AG08396 (cell line): ENCODE data around the gene DDX47.
A peak's percentile ranks its signal among the peaks of the same experiment; 100 is the strongest.
"Not testable (repeated sequence)": the region's sequence is repeated elsewhere in the genome, so short reads cannot be mapped to it uniquely, and the experiment has no call there.

Source experiments
- DNase-seq: peaks from one replicate; pipeline ENCODE4 v3.0.0; 2012; ENCODE audit warnings: low spot score, mixed read lengths

DDX47 gene

DNA sequence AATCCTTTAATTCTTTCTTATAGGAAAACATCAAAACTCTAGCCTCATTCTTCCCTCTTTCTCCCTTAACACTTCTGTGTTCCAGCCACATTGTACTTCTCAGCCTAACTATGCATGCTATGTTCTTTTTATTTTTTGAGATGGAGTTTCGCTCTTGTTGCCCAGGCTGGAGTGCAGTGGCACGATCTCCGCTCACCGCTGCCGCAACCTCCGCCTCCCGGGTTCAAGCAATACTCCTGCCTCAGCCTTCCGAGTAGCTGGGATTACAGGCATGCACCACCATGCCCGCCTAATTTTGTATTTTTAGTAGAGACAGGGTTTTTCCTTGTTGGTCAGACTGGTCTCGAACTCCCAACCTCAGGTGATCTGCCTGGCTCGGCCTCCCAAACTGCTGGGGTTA lies 7.2 kb downstream of the DDX47 start:
- DNase-seq: not testable (repeated sequence)

DNA sequence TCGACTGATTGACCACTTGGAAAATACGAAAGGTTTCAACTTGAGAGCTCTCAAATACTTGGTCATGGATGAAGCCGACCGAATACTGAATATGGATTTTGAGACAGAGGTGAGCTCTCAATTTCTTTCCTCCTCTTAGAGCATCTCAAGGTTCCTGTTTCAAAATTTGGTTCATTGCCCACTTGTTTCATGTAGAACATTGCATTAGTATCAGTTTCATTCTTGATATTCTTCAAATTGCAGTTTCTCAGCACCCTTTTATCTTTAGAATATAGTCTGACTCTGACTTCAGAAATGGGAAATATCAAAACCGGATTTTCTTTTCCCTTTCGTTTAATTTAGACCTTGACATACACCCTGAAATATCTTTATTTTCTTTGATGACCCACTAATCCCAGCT lies 8.8 kb downstream of the DDX47 start:
- DNase-seq: no peak

DNA sequence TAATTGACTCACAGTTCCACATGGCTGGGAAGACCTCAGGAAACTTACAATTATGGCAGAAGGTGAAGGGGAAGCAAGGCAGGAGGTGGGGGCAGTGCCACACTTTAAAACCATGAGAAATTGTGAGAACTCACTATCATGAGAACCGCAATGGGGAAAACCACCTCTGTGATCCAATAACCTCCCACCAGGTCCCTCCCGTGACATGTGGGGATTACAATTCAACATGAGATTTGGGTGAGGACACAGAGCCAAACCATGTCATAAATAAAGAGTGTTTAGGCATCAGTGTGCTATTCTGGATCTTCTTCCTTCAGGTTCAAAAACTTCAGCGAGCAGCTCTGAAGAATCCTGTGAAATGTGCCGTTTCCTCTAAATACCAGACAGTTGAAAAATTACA lies 9.7 kb downstream of the DDX47 start:
- no peak for DNase-seq

DNA sequence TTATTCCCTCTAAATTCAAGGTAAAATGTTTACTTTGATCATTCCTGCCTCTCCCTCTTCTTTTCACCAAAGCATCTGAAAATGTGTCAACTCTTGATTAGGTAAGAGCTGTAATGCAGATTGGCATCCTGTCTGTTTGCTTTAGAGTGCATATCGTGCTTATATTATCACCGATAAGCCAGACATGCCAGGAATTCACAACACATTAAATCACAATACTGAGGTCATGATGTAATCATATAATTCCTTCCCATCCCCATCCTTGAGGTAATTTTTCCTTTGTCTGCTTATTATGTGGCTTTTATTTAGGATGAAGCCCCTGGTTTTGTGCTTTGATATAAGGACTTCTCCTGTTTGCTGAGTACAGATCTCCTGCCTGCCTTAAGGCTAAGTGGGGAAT lies 10.2 kb downstream of the DDX47 start:
- peak; percentile 37 for DNase-seq

DNA sequence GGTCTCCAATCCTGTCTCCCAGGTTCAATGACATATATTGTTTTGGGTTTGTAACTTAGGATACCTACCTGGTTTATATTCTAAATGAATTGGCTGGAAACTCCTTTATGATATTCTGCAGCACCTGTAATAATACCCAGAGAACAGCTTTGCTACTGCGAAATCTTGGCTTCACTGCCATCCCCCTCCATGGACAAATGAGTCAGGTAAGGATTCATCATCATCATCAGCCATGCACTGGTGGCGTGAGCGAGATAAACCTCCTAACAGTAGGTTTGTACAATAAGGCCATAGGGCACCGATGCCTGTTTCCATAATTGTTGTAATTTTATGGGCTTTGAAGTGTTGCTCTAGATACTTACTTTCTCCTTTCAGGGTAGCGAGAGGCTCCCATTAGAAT lies 10.7 kb downstream of the DDX47 start:
- no peak for DNase-seq

DNA sequence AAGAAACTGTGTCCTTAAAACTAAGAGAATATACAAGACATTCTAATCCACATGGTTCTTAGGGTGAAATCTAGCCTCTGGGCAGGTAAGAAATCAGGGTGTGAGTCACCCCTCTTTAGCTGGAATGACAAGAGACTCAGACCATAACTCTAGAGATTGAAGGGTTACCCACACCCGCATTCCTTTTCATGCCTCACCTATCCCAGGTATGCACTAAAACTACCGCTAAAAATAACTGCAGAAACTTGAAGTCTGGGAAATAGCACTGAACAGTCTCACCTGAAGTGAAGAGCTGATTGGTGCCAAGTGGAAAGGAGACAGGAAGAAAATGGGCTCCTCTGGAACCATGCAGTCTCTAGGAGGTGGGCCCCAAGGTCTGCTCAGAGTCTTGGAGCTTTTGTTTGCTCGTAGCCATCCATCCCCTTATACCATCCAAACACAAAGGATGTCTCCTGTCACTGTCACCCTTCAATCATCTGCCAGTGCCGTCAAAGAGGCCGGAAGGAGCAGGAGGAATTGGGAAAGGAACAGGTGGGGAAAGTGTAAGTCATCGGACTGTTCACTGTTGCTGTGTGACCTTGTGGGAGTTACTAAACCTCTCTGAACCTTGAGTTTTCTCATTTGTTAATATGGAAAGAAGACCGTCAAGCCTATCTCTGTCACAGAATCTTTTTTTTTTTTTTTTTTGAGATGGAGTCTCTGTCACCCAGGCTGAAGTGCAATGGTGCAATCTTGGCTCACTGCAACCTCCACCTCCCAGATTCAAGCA lies 22.4 kb downstream of the DDX47 start:
- DNase-seq: peak; percentile 29

DNA sequence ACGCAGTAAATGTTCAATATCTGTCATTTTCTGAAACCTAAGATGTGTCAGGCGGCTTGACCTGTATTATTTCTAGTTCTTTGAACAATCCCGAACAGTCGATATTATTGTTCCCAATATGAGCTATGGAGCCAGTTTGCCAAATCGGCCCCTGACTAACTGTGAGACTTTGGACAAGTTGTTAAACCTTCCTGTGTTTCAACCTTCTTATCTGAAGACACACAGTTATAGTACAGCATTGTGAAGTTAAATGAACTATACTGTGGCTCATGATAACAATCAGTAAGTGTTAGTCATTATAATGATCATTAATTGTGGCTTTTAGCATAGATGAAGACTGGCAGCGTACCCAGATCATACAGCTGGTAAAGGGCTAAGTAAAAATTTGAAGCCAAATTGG lies 23.4 kb downstream of the DDX47 start:
- no peak for DNase-seq

DNA sequence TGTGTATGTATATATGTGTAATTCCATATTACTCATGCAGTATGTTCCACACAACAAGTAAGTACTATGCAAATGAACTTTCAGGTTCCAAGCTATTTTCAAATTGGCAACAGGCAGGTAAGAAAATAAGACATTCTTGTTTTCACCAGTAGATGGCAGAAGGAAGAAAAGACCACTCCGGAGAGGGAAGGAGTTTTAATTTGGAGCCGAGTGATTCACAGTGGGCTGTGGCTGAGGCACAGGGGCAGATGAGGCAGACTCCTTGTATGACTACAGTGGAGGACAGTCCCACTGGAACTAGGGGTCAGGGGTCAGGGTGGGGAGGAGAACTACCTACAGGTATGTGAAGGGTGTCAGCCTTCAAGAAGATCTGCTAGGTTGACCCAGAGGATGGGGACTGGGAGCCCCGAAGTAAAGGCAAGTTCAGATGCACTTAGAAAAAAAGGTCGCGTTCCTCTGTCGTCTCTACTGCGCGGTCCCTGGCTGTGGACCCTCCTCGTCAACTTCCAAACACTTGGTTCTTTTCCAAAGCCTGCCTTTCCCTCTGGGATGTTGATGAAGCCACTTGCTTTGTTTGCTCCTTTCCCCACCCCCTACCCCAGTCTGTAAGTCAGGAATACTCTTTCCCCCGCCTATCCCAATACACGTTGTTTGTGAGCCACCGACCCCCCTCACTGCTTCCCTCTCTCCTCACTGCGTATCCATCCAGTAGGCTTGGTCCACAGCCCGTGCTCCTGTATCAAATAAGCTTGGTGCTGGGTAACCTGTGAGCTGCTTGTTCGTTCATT lies 24.1 kb downstream of the DDX47 start:
- peak; percentile 80 for DNase-seq

DNA sequence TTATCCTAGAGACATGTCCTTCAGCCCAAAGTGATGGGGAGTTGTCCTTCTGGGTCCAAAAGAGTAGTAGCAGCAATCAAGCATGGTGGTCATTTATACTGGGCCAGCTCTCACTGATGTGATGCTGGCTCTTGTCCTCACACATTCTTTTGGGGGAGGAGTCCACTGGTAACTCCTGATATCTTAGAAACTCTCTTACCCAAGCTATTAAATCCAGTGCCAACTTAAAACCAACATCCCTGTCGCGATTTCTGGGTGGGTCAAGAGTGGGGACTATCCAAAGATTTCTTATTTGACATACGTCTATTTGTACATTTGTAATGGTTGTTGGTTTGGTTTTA lies 24.6 kb downstream of the DDX47 start:
- no peak for DNase-seq

DNA sequence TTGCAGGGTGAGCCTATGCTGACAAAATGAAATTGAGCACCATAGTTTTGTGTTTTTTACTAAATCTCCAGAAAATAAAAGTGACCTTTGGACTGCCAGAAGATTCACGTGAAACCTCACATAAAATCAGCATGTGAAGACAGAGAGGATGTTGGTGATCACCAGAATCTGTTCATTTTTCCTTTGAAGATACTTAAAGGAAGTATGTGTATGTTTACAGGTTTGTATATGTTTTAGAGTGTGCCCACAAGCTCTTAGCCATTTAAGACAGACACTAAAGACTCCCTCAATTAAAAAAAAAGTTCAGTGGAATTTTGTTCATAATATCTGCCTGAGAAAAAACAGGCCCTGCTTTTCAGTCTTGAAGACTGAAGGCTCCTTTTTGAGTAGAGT lies 25.9 kb downstream of the DDX47 start:
- no peak for DNase-seq

DNA sequence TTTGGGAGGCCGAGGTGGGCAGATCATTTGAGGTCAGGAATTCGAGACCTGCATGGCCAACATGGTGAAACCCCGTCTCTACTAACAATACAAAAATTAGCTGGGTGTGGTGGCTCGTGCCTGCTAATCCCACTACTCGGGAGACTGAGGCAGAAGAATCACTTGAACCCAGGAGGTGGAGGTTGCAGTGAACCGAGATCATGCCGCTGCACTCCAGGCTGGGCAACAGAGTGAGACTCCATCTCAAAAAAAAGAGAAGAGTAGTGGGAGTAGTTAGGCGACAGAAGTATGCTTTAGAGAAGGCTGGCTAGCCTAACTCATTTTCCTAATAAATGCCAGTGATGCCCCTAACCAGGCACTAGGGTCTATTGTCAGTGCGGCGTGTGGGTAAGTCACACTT lies 26.3 kb downstream of the DDX47 start:
- not testable (repeated sequence) for DNase-seq

DNA sequence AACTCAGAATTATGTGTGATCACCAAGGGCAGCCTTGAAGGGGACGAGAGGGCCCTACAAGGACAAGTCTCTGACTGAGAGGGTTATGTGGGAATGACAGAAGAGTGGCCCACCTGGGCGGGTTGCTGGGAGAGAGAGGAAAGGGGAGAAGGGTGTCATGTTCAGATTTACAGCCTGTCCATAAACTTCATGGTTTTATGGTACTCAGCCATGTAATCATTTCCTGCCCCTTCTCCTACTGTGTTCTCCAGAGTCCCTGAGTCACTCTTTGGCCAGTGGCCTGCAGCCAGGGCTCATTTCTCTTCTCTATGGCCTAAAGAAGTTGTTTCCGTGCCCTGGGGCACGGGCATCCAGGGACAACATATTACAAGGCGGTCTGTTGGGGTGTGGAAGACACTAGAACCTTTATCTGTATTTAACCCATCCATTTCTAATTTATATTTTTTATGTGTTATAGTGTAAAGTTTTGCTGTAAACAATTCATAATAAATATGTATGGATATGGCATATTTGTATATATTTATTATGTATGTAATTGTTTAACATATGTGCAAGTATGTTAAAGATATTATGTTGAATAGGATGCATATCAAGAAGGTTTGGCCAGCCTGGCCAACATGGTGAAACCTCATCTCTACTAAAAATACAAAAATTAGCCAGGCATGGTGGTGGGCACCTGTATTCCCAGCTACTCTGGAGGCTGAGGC lies 26.9 kb downstream of the DDX47 start:
- peak; percentile 81 for DNase-seq

DNA sequence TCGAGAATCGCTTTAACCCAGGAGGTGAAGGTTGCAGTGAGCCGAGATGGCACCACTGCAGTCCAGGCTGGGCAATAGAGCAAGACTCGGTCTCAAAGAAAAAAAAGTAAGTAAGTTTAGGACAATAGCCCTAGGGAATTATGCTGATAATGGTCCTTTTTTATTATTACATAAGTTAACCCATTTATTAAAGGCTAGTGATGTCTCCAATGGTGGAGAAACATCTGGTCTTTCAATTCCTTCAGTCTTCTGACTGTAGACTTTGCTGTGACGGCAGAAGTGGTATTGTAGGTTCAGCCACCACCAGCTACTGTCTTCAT lies 27.4 kb downstream of the DDX47 start:
- no peak for DNase-seq

DNA sequence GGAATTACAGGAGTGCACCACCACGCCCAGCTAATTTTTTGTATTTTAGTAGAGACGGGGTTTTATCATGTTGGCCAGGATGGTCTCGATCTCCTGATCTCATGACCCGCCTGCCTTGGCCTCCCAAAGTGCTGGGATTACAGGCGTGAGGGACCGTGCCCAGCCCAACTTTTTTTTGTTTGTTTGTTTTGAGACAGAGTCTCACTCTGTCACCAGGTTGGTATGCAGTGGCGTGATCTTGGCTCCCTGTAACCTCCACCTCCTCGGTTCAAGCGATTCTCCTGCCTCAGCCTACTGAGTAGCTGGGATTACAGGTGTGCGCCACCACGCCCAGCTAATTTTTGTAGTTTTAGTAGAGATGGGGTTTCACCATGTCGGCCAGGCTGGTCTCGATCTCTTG lies 28.3 kb downstream of the DDX47 start:
- not testable (repeated sequence) for DNase-seq

DNA sequence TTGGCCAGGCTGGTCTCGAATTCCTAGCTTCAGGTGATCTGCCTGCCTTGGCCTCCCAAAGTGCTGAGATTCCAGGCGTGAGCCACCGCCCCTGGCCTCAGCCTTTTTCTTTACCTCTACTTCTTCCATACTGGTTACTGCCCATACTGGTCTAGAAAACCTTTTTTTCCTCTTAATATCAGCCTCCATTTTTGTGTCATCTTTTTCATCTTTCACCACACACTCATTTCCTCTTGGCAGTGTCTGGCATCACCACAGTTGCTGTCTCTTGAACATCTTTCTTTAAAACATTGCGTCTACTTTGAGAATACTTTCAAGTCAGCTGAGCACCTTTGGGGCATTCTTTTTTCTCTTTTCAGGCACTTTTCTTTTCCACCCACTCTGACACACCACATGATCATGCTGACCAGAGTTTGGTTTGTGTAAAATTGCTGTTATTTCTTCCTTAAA lies 32.7 kb downstream of the DDX47 start:
- DNase-seq: no peak

DNA sequence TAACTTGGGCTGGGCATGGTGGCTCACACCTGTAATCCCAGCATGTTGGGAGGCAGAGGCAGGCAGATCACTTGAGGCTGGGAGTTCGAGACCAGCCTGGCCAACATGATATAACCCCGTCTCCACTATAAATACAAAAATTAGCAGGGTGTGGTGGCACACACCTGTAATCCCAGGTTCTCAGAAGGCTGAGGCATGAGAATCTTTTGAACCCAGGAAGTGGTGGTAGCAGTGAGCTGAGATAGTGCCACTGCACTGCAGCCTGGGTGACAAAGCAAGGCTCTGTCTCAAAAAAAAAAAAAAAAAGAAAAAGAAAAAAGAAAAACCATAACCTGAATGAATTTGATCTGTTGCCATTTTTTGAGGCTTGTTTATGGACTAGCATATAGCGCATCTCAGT lies 33.6 kb downstream of the DDX47 start:
- not testable (repeated sequence) for DNase-seq

DNA sequence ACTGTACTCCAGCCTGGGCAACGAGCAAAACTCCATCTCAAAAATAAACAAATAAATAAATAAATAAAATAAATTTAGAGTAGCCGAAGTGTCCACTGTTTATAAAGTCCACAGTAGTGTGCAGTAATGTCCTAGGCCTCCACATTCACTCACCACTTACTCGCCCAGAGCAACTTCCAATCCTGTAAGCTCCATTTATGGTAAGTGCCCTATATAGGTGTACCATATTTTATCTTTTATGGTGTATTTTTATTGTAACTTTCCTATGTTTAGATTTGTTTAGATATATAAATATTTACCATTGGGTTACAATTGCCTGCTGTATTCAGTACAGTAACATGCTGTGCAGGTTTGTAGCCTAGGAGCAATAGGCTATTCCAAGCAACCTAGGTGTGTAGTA lies 40.3 kb downstream of the DDX47 start:
- DNase-seq: no peak

DNA sequence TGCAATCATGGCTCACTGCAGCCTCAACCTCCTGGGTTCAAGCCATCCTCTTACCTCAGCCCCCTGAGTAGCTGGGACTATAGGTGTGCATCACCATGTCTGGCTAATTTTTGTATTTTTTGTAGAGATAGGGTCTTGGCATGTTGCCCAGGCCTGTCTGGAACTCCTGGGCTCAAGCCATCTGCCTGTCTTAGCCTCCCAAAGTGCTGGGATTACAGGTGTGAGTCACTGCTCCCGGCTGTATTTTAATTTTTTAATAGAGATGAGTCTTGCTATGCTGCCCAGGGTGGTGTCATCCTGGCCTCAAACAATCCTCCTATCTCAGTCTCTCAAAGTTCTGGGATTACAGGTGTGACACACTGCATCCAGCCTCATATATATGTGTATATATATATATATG lies 46.5 kb downstream of the DDX47 start:
- DNase-seq: no peak

DNA sequence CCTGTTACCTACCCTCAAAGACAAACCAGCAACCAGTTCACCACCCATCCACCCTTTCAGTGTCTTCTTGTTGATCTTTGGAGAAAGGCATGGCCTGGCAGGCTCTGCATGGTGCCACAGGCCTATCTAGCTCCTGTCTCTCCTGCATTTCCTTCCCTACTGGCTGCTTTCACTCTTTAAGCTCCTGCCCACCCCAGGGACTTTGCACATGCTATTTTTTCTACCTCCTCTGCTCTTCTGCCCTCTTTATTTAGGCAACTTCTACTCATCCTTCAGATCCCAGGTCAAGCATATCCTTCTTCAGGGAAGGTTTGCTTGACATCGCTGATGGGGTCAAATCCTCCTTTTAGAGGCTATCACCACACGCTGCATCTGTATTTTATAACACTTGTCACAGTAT lies 51.1 kb downstream of the DDX47 start:
- DNase-seq: no peak

DNA sequence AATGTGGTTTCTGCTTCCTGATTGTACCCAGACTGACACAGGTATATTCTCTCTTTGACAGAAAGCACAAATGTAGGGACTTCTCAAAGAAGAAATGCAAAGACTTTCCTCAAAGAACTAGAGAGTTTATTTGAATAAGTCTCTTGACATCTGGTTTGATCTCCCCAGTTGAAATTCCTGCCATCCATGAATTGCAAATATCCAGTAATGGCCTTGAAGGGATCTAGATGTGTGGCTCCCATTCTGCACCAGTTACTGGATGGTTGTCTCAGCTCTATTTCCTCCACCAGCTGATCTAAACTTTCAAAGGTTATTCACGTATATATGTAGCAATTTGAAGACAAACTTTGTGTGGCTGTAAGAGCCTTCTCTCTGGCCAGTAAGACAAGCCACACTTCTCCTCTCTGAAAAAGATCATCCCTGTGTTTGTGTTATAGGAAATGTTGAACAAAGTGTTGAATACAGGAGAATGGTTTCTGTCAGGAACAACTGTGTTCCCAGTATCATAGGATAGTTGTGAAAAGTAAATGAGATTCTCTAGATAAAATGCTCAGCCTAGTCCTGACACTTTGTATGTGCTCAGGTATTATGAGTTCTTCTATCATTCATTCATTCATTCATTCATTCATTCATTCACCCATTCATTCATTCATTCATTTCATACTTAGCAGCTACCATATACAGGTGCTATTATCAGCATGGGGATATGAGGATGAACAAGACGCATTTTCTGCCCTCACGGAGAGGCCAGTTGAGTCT lies 55.5 kb downstream of the DDX47 start:
- DNase-seq: no peak

DNA sequence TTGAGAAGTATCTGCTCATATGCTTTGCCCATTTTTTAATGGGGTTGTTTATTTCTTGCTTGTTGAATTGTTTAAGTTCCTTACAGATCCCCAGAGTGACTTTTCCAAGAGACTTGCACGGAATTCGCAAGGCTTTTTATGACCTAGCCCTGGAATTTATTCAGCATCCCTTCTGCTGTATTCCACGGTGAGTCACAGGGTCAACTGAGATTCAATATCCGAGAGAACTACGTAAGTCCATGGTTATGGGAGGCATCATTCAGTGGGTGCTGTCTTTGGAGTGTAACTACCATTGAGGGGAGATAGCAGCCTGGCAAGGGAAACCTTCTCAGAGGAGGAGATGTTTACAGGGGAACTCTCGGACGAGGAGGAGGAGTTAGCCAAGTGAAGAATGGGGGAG lies 57.3 kb downstream of the DDX47 start:
- DNase-seq: peak; percentile 70

DNA sequence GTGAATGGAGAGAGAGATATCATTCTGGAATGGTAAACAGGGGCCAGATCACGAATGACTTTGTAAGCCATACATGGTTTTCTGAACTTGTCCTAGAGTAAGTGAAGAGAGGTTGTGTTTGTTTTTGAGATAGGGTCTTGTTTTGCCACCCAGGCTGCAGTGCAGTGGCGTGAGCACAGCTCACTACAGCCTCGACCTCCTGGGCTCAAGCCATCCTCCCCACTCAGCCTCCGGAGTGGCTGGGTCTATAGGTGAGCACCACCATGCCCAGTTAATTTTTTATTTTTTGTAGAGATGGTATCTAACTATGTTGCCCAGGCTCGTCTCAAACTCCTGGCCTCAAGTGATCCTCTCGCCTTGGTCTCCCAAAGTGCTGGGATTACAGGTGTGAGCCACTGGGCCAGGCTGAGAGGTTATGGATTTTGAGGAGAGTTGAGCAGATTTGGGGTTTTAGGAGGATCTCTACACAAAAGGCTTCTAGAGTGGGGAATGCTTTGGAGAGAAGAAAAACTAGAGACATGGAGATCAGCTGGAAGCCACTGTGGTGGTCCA lies 58.5 kb downstream of the DDX47 start:
- no peak for DNase-seq
